Bronchial epithelial cell (primary cell): ENCODE measurements around the gene RAPGEF1. TPM values are rescaled to one million over a fixed set of nuclear protein-coding genes. Genes with fewer than 3 reads are reported as not detected.
A peak's percentile ranks its signal among the peaks of the same experiment; 100 is the strongest.

Source experiments
- DNase-seq: peaks from one replicate; pipeline ENCODE4 v3.0.0-alpha.2; 2010; ENCODE audit warnings: low read depth
- FAIRE-seq: peaks from 2 replicates; lab custom pipeline; 2011; peaks lifted over from hg19 to GRCh38; lab: Jason Lieb, UNC
- H3K27me3 ChIP-seq: 2 replicates; pipeline ENCODE4 v1.5.1; 2011; ENCODE audit warnings: low read length; ENCODE audit not compliant: control insufficient read depth, insufficient read depth
- H3K36me3 ChIP-seq: 2 replicates; pipeline ENCODE4 v1.5.1; 2011; ENCODE audit warnings: low read length; ENCODE audit not compliant: control insufficient read depth, insufficient read depth
- H3K4me3 ChIP-seq: 2 replicates; pipeline ENCODE4 v1.5.1; 2011; ENCODE audit warnings: mild to moderate bottlenecking, low read depth, low read length, control low read depth
- total RNA-seq: library from RNA; depleted of rRNA; stranded (reverse); fragments of >200 nt; gene quantifications from 2 replicates; pipeline ENCODE4 v1.2.1, GENCODE V29; 2014
- TF ChIP-seq, protein P1 (sequence below): IDR thresholded peaks from 2 replicates; pipeline ENCODE4 v1.5.1; 2011; ENCODE audit warnings: mild to moderate bottlenecking, moderate library complexity, low read length, control low read depth, inconsistent platforms; ENCODE audit not compliant: insufficient read depth, severe bottlenecking

RAPGEF1 gene
- total RNA-seq, 1 donor from 2014 or later: 19.2 TPM

DNA sequence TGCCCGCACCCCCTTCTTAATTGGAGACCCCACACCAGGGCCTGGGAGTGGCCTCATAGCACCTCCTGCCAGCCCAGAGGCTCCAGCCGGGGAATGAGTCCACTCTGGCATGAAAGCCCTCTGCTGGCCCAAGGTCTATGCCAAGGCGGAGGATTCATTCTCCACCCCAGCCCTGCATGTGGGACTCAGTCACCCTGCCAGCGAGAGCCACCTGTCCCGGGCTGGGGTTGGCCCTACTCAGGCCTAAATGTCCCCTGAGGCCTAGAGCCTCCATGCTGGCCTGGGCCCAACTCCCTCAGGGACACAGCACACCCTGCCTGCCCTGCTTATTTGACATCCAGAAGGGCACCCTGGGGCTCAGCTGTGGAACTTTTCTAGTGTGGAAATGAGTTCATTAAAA, 1.0 kb upstream of the RAPGEF1 start:
- H3K27me3 ChIP-seq: no peaks in the 10 kb centered on the region
- DNase-seq (no peak), FAIRE-seq (no peak)
- no peaks in the 10 kb centered on the region for H3K36me3 ChIP-seq
- H3K4me3 ChIP-seq: no peak overlapping the region
- TF ChIP-seq, protein P1, sequence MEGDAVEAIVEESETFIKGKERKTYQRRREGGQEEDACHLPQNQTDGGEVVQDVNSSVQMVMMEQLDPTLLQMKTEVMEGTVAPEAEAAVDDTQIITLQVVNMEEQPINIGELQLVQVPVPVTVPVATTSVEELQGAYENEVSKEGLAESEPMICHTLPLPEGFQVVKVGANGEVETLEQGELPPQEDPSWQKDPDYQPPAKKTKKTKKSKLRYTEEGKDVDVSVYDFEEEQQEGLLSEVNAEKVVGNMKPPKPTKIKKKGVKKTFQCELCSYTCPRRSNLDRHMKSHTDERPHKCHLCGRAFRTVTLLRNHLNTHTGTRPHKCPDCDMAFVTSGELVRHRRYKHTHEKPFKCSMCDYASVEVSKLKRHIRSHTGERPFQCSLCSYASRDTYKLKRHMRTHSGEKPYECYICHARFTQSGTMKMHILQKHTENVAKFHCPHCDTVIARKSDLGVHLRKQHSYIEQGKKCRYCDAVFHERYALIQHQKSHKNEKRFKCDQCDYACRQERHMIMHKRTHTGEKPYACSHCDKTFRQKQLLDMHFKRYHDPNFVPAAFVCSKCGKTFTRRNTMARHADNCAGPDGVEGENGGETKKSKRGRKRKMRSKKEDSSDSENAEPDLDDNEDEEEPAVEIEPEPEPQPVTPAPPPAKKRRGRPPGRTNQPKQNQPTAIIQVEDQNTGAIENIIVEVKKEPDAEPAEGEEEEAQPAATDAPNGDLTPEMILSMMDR: no peak

DNA sequence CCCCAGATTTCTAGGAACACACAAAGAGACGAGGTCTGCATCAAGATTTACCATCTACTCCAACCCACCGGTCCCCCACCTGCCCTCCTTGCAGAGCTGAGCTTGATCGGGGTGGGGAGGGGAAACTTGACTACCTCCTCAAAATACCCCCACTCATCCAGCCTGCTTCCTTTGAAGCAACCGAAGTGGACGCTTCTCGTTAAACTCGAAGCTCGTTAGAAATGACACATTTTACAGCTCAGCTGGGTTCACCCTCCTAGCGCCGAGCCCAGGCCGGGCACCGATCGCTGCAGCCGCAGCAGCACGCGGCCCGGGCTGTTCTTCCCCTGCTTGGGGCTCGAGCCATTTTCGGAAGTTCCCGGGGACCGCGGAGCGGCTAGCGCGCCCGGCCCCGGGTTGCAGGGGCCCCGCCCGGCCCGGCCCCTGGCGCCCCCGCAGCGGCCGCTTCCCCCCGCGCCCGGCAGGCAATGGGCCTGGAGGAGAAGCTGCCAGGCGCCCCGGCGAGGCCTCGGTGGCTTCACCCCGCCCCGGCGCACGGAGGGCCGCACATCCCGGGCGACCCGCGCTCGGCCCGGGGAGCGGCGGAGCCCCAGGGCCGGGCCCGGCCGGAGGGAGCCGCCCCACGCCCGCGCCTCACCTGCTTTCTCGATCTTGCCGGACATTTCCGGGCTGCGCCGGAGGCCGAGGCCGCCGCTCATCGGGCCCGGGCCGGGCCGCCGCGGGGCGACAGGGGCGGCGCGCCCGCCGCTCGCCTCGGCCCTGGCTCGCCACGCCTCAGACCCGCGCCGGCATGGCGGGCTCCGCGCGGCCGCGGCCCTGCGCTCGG, 530 bp downstream of the RAPGEF1 start:
- no peak for DNase-seq

DNA sequence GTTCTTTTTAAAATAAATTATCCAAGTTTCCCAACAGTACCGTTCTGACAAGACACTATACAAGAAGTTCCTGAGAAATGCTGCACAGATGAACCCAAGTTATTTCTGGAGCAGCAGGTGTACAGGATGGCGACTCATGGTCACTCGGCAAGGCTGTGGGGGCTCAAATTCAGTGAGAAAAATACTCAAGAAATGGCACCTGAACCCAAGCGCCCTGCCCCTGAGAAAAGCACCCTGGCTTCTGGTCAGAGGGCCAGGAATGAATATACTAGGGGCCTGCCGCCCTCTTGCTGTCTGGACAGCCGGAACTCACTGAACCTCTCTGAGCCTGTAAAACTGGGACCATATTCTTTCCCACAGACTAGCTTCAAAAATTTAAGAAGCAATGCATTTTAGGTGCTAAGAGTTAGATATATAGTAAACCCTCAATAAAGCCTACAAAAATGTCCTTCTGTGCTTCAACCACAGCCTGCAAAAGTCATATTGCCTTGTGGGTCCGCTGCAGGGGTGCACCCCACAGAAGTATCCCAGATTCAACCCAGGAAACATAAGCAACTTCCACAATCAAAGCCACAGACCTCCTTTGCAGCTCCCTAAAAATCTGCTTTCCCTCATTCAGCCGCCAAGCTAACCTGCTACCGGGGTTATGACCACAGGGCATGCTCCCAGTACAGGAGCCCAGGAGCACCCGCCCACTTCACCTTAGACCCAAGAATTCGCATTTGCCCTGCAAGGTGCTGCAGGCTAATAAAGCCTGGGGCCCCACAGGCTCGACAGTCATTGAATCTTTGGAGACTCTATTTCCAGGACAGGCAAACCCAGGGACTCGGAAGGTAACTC, 1.4 kb downstream of the RAPGEF1 start:
- FAIRE-seq: no peak

More for the DNA sequence above, 530 bp downstream of the RAPGEF1 start:
- no peak for FAIRE-seq
- TF ChIP-seq, protein P1: no peak
- Histone ChIP-seq H3K27me3 (no peaks in the 10 kb centered on the region), H3K4me3 (peak overlapping the region; percentile 58), H3K36me3 (peaks cover 1% of the 10 kb centered on the region)

DNA sequence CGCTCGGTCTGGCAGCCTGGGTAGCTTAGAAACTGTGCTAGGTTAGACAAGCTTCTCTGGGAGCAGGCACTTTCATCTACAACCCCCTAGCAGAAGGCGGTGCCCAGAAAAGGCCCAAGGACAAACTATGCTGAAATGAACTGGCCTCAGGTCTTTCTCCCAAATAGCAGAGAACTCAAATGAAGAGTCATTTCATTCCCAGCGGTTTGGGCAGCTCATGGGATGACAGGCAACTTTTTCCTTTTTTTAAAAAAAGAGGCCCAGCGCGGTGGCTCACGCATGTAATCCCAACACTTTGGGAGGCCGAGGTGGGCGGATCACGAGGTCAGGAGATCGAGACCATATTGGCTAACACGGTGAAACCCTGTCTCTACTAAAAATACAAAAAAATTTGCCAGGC, 2.5 kb downstream of the RAPGEF1 start:
- TF ChIP-seq, protein P1: no peak
- Histone ChIP-seq H3K4me3 (no peak overlapping the region), H3K36me3 (peaks cover 1% of the 10 kb centered on the region), H3K27me3 (no peaks in the 10 kb centered on the region)
- FAIRE-seq (no peak), DNase-seq (no peak)

More for the DNA sequence above, 1.4 kb downstream of the RAPGEF1 start:
- Histone ChIP-seq H3K36me3 (peaks cover 1% of the 10 kb centered on the region), H3K4me3 (peak overlapping the region; percentile 58), H3K27me3 (no peaks in the 10 kb centered on the region)
- TF ChIP-seq, protein P1: no peak
- peak; percentile 26 for DNase-seq

DNA sequence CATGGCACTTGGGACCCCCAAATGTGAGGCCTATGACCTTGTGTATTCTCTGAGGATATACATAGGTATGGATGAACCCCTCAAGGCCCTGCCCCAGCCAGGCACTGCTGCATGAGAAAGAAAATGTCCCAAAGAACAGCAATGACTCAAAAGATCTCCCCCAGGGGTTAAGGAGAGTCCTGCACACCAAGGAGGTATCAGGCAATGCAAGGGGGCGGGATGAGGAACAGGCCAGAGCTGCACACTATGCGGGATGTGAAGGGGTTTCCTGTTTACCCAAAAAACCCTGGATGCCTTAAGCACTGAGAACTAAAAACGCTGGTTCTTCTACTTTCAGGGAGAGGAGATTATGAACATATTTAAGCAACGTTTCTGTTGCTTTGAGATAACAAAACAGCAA, 3.4 kb downstream of the RAPGEF1 start:
- H3K27me3 ChIP-seq: no peaks in the 10 kb centered on the region
- H3K4me3 ChIP-seq: no peak overlapping the region
- TF ChIP-seq, protein P1: no peak
- peaks cover 1% of the 10 kb centered on the region for H3K36me3 ChIP-seq
- FAIRE-seq: no peak
- no peak for DNase-seq
